Loucy (cell line): Measurements from ENCODE around the gene SATB2.

Source experiments
- H2AFZ ChIP-seq: fragments of 200-600 bp; sonication (generic); 2 replicates; pipeline ENCODE4 v1.6.0; 2016; ENCODE audit warnings: antibody characterized with exemption, mild to moderate bottlenecking, low read length, moderate library complexity
- H3F3A ChIP-seq: fragments of 200-600 bp; 2 replicates; pipeline ENCODE4 v1.6.0; 2016; ENCODE audit warnings: antibody characterized with exemption, low read depth, mild to moderate bottlenecking
- H3K27me3 ChIP-seq: fragments of 200-600 bp; sonication (generic); 2 replicates; pipeline ENCODE4 v1.6.1; 2014; ENCODE audit warnings: low read length, mild to moderate bottlenecking; ENCODE audit not compliant: insufficient read depth, poor library complexity, severe bottlenecking
- H3K36me3 ChIP-seq: fragments of 200-600 bp; sonication (generic); 2 replicates; pipeline ENCODE4 v1.6.1; 2016; ENCODE audit warnings: low read length; ENCODE audit not compliant: insufficient read depth
- H3K4me1 ChIP-seq: fragments of 200-600 bp; sonication (generic); 2 replicates; pipeline ENCODE4 v1.5.1; 2014; ENCODE audit warnings: low read length, mild to moderate bottlenecking; ENCODE audit not compliant: insufficient read depth, poor library complexity, severe bottlenecking
- H3K4me2 ChIP-seq: fragments of 200-600 bp; sonication (generic); 2 replicates; pipeline ENCODE4 v1.6.0; 2014; ENCODE audit warnings: antibody characterized with exemption, low read length, low read depth, mild to moderate bottlenecking; ENCODE audit not compliant: poor library complexity, severe bottlenecking
- H3K4me3 ChIP-seq: fragments of 200-600 bp; sonication (generic); 2 replicates; pipeline ENCODE4 v1.5.1; 2014; ENCODE audit warnings: low read length, mild to moderate bottlenecking, mixed read lengths; ENCODE audit not compliant: poor library complexity, severe bottlenecking
- H3K79me2 ChIP-seq: fragments of 200-600 bp; sonication (generic); 2 replicates; pipeline ENCODE4 v1.6.1; 2014; ENCODE audit warnings: low read length; ENCODE audit not compliant: insufficient read depth
- H3K9ac ChIP-seq: fragments of 200-600 bp; sonication (generic); 2 replicates; pipeline ENCODE4 v1.6.0; 2014; ENCODE audit warnings: mild to moderate bottlenecking, low read depth, low read length, moderate library complexity; ENCODE audit not compliant: poor library complexity, severe bottlenecking
- H3K9me2 ChIP-seq: fragments of 200-600 bp; sonication (generic); replicated peaks from 2 replicates; pipeline ENCODE4 v1.6.1; 2016; ENCODE audit warnings: low read depth, low read length, mixed read lengths
- H3K9me3 ChIP-seq: fragments of 200-600 bp; sonication (generic); 2 replicates; pipeline ENCODE4 v1.6.1; 2014; ENCODE audit warnings: mild to moderate bottlenecking, antibody characterized with exemption, low read length, low read depth; ENCODE audit not compliant: insufficient read depth
- H4K20me1 ChIP-seq: fragments of 200-600 bp; sonication (generic); 2 replicates; pipeline ENCODE4 v1.6.0; 2014; ENCODE audit warnings: antibody characterized with exemption, low read length, mild to moderate bottlenecking; ENCODE audit not compliant: insufficient read depth, poor library complexity, severe bottlenecking
- EZH2phosphoT487 ChIP-seq: fragments of 200-600 bp; IDR thresholded peaks from 2 replicates; pipeline ENCODE4 v1.6.1; 2018; ENCODE audit warnings: antibody characterized with exemption, mild to moderate bottlenecking, moderate library complexity, borderline replicate concordance
- TF ChIP-seq, protein P1 (sequence below): fragments of 200-600 bp; sonication (generic); conservative IDR thresholded peaks from 2 replicates; pipeline ENCODE4 v1.5.1; 2014; ENCODE audit warnings: mild to moderate bottlenecking, antibody characterized with exemption, low read length

The SATB2 gene

DNA sequence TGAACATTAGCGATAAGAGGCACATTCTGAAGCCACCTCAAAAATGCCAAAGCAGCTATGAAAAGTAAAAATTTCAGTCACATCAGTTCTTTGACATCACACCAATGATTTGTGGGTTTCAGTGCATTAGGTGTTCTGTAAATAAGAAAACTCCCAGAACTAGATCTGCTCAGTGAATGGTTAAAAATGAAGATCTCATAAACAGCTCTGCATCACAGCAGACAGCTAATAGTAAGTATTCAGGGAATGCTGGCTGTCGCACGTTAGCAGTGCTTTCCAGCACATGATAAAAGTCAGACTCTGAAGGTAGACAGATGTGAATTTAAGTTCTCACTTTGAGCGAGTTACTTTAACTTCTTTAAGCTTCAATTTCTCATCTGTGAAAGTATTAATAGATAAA is 154.9 kb downstream of the SATB2 start:
- no peak for TF ChIP-seq EZH2phosphoT487
- TF ChIP-seq, protein P1, sequence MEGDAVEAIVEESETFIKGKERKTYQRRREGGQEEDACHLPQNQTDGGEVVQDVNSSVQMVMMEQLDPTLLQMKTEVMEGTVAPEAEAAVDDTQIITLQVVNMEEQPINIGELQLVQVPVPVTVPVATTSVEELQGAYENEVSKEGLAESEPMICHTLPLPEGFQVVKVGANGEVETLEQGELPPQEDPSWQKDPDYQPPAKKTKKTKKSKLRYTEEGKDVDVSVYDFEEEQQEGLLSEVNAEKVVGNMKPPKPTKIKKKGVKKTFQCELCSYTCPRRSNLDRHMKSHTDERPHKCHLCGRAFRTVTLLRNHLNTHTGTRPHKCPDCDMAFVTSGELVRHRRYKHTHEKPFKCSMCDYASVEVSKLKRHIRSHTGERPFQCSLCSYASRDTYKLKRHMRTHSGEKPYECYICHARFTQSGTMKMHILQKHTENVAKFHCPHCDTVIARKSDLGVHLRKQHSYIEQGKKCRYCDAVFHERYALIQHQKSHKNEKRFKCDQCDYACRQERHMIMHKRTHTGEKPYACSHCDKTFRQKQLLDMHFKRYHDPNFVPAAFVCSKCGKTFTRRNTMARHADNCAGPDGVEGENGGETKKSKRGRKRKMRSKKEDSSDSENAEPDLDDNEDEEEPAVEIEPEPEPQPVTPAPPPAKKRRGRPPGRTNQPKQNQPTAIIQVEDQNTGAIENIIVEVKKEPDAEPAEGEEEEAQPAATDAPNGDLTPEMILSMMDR: no peak
- H3K9me2 ChIP-seq: no peaks in the 10 kb centered on the region
- no peaks in the 10 kb centered on the region for H3K36me3 ChIP-seq
- H3K9me3 ChIP-seq: no peaks in the 10 kb centered on the region
- H2AFZ ChIP-seq: no peak overlapping the region
- no peak overlapping the region for H3K4me2 ChIP-seq
- H3K4me3 ChIP-seq: no peak overlapping the region
- H3F3A ChIP-seq: no peaks in the 10 kb centered on the region
- no peaks in the 10 kb centered on the region for H3K4me1 ChIP-seq
- H4K20me1 ChIP-seq: no peaks in the 10 kb centered on the region
- H3K79me2 ChIP-seq: no peaks in the 10 kb centered on the region
- H3K9ac ChIP-seq: no peak overlapping the region
- no peaks in the 10 kb centered on the region for H3K27me3 ChIP-seq

DNA sequence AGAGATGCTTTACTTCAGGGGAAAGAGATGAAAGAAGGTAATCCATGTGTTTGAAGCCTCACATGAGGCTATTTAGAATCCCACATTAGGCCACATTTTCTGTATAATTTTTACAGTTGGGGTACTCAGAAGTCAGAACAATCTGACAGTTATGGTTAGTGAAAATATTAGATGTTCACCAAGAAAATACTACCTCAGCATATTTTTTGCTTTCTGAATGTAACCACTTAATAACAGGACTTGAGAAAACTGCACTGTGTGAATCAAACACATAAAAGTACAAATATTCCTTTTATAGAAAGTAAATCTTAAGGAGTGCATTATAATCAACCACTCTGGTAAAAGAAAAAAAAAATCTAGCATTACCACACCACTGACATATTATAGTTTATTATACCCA is 169.3 kb downstream of the SATB2 start:
- TF ChIP-seq EZH2phosphoT487: no peak
- TF ChIP-seq, protein P1: no peak
- no peak overlapping the region for H3K4me3 ChIP-seq
- H3K79me2 ChIP-seq: no peaks in the 10 kb centered on the region
- H3K4me2 ChIP-seq: no peak overlapping the region
- H2AFZ ChIP-seq: no peak overlapping the region
- no peaks in the 10 kb centered on the region for H3K27me3 ChIP-seq
- H4K20me1 ChIP-seq: no peaks in the 10 kb centered on the region
- no peak overlapping the region for H3K9ac ChIP-seq
- no peaks in the 10 kb centered on the region for H3K36me3 ChIP-seq
- no peaks in the 10 kb centered on the region for H3K4me1 ChIP-seq
- H3K9me3 ChIP-seq: no peaks in the 10 kb centered on the region
- no peaks in the 10 kb centered on the region for H3K9me2 ChIP-seq
- no peaks in the 10 kb centered on the region for H3F3A ChIP-seq

DNA sequence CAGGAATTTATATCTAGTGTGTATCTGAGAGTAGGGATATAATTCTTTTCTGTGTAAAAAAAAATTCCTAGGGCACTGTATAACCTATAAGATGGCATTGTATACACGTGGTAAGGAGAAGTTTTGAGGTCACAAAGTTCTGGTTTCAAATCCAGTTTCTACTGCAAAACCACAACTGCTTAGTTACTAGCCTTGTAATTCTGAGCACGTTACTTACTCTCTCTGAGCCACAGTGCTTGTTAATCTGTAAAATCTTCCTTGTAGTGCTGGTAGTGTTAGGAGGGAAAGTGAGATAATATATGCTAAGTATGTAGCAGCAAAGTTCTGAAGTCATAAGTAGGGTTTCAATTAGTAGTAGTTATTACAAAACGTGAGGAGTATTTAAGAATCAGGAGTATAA is 175.4 kb downstream of the SATB2 start:
- no peaks in the 10 kb centered on the region for H3K9me2 ChIP-seq
- H3K36me3 ChIP-seq: no peaks in the 10 kb centered on the region
- H3K4me2 ChIP-seq: no peak overlapping the region
- no peak overlapping the region for H3K4me3 ChIP-seq
- H3K9ac ChIP-seq: no peak overlapping the region
- H4K20me1 ChIP-seq: no peaks in the 10 kb centered on the region
- H3K9me3 ChIP-seq: no peaks in the 10 kb centered on the region
- no peaks in the 10 kb centered on the region for H3K4me1 ChIP-seq
- H2AFZ ChIP-seq: no peak overlapping the region
- H3K79me2 ChIP-seq: no peaks in the 10 kb centered on the region
- no peaks in the 10 kb centered on the region for H3F3A ChIP-seq
- no peaks in the 10 kb centered on the region for H3K27me3 ChIP-seq
- TF ChIP-seq EZH2phosphoT487: no peak
- TF ChIP-seq, protein P1: no peak
